Colonic mucosa (tissue), 4 donors: ENCODE measurements around the gene EIF2AK3. TPM values are rescaled to one million over a fixed set of nuclear protein-coding genes. Genes with fewer than 3 reads are reported as not detected.

Experiments used
- DNase-seq: peaks from one replicate; pipeline ENCODE4 v3.0.0-alpha.2; 2020
- H3K27ac ChIP-seq: fragments of 200-600 bp; one replicate; pipeline ENCODE4 v1.8.0; 2021
- H3K27me3 ChIP-seq: fragments of 200-600 bp; one replicate; pipeline ENCODE4 v1.8.0; 2021
- H3K36me3 ChIP-seq: fragments of 200-600 bp; one replicate; pipeline ENCODE4 v1.8.0; 2021
- H3K4me1 ChIP-seq: fragments of 200-600 bp; one replicate; pipeline ENCODE4 v1.8.0; 2021; ENCODE audit warnings: mild to moderate bottlenecking
- H3K4me3 ChIP-seq: fragments of 200-600 bp; one replicate; pipeline ENCODE4 v1.8.0; 2021
- H3K9ac ChIP-seq, 2 donors: one replicate each; pipeline ENCODE4 v1.7.0; 2013; ENCODE audit warnings: control low read depth in 2 of 2, low read depth in 2 of 2, low read length in 2 of 2
- H3K9me3 ChIP-seq: fragments of 200-600 bp; one replicate; pipeline ENCODE4 v1.8.0; 2021
- intact Hi-C: fragments of 100-400 bp; cut with DNase I; formaldehyde crosslinking; loops from one replicate; pipeline ENCODE4 v1.14.1; 2022
- total RNA-seq, 2 donors: library from RNA; stranded (reverse); fragmentation: NEBNext Ultra II Directional in 1 of 2; extraction: Animal tissue kit (Norgen Biotek cat#: 25700) in 1 of 2; gene quantifications; one replicate each; pipeline ENCODE4 v1.2.1, GENCODE V29; 2021
- TF ChIP-seq, protein P1 (sequence below): fragments of 200-600 bp; IDR thresholded peaks from one replicate; pipeline ENCODE4 v1.8.0; 2022; ENCODE audit warnings: antibody characterized with exemption, mild to moderate bottlenecking
- donor health status: healthy.
- donor health status: DM: no; HTN: no; CAD: no.
- donor health status: DM: no; HTN: no; CAD: no.

Gene EIF2AK3
- total RNA-seq, 2 donors from 2014 or later: 23.0 to 38.3 TPM

DNA sequence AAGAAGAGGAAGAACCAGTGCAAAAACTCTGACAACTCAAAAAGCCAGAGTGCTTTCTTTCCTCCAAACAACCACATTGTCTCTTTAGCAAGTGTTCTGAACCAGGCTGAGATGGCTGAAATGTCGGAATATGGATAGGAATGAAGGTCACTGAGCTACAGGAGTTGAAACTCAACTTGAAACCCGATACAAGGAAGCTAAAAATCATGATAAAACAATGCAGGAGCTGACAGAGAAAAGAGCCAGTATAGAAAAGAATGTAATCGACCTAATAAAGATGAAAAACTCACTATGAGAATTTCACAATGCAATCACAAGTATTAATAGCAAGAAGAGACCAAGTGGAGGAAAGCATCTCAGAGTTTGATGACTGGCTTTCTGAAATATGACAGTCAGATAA is 15.0 kb upstream of the EIF2AK3 start:
- Histone ChIP-seq H3K9ac (no peak overlapping the region), H3K4me1 (no peaks in the 10 kb centered on the region), H3K4me3 (no peak overlapping the region), H3K9me3 (no peaks in the 10 kb centered on the region), H3K36me3 (no peaks in the 10 kb centered on the region), H3K27ac (no peak overlapping the region), H3K27me3 (no peaks in the 10 kb centered on the region)
- intact Hi-C loops: no loop called here
- no peak for DNase-seq
- TF ChIP-seq, protein P1, sequence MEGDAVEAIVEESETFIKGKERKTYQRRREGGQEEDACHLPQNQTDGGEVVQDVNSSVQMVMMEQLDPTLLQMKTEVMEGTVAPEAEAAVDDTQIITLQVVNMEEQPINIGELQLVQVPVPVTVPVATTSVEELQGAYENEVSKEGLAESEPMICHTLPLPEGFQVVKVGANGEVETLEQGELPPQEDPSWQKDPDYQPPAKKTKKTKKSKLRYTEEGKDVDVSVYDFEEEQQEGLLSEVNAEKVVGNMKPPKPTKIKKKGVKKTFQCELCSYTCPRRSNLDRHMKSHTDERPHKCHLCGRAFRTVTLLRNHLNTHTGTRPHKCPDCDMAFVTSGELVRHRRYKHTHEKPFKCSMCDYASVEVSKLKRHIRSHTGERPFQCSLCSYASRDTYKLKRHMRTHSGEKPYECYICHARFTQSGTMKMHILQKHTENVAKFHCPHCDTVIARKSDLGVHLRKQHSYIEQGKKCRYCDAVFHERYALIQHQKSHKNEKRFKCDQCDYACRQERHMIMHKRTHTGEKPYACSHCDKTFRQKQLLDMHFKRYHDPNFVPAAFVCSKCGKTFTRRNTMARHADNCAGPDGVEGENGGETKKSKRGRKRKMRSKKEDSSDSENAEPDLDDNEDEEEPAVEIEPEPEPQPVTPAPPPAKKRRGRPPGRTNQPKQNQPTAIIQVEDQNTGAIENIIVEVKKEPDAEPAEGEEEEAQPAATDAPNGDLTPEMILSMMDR: no peak

DNA sequence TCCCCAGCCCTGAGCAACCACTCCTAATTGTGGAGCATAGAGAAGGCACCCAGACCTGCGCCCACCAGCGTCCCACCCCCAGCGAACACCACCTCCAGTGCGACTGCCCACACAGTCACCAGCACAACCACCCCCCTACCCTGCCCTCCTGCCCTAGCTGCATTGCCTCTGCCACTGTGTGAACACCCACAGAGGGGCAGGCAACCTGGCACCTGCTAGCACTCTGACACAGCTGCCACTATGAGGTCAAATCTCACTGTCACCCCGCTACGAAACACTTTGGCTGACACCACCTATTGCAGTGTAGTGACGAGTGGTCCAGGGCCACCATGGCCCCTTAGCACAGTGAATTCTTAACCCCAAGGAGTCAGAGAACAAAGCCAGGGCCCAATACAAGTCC is 14.1 kb upstream of the EIF2AK3 start:
- Histone ChIP-seq H3K4me1 (no peaks in the 10 kb centered on the region), H3K27me3 (no peaks in the 10 kb centered on the region), H3K4me3 (no peak overlapping the region), H3K9ac (no peak overlapping the region), H3K9me3 (no peaks in the 10 kb centered on the region), H3K36me3 (no peaks in the 10 kb centered on the region), H3K27ac (no peak overlapping the region)
- TF ChIP-seq, protein P1: no peak
- intact Hi-C loops: no loop called here
- DNase-seq: no peak

DNA sequence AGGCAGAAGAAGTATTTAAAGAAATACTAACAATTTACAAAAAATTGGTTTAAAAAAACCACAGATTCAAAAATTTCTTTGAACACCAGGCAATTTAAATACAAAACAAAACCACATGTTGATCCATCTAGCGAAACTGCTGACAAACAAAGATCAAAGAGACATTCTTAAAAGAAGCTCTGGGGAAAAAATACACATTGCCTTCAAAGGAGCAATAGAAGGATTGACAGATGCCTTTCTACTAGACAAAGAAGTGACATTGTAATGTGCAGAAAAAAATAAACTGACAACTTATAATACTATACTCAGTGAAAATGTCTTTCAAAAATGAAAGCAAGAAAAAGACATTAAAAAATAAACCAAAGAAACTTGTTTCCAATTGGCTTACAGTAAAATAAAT is 12.6 kb upstream of the EIF2AK3 start:
- TF ChIP-seq, protein P1: no peak

GRCh38 chr2:88638743-88639142 is 11.5 kb upstream of the EIF2AK3 start:
- TF ChIP-seq, protein P1: no peak
- no peaks in the 10 kb centered on the region for H3K27me3 ChIP-seq
- no peak overlapping the region for H3K9ac ChIP-seq
- no peak overlapping the region for H3K4me3 ChIP-seq
- intact Hi-C loops: no loop called here
- H3K36me3 ChIP-seq: no peaks in the 10 kb centered on the region
- DNase-seq: no peak
- no peaks in the 10 kb centered on the region for H3K9me3 ChIP-seq
- H3K4me1 ChIP-seq: no peaks in the 10 kb centered on the region
- no peak overlapping the region for H3K27ac ChIP-seq

More for the DNA sequence above, 12.6 kb upstream of the EIF2AK3 start:
- Histone ChIP-seq H3K9ac (no peak overlapping the region), H3K27me3 (no peaks in the 10 kb centered on the region), H3K9me3 (no peaks in the 10 kb centered on the region), H3K27ac (no peak overlapping the region), H3K4me1 (no peaks in the 10 kb centered on the region), H3K36me3 (no peaks in the 10 kb centered on the region), H3K4me3 (no peak overlapping the region)
- intact Hi-C loops: no loop called here
- no peak for DNase-seq

- intact Hi-C loops: no loop called here
- H3K9ac ChIP-seq: no peak overlapping the region
- no peak overlapping the region for H3K27ac ChIP-seq
- no peaks in the 10 kb centered on the region for H3K36me3 ChIP-seq
- H3K9me3 ChIP-seq: no peaks in the 10 kb centered on the region
- no peak overlapping the region for H3K4me3 ChIP-seq
- H3K4me1 ChIP-seq: no peaks in the 10 kb centered on the region
- H3K27me3 ChIP-seq: no peaks in the 10 kb centered on the region
- no peak for DNase-seq
- TF ChIP-seq, protein P1: no peak
Measured at GRCh38 chr2:88638123-88638650, 10.9 kb upstream of the EIF2AK3 start.

GRCh38 chr2:88637464-88637863 is 10.2 kb upstream of the EIF2AK3 start:
- H3K9me3 ChIP-seq: no peaks in the 10 kb centered on the region
- no peak overlapping the region for H3K27ac ChIP-seq
- TF ChIP-seq, protein P1: no peak
- H3K27me3 ChIP-seq: no peaks in the 10 kb centered on the region
- H3K4me3 ChIP-seq: no peak overlapping the region
- no peaks in the 10 kb centered on the region for H3K4me1 ChIP-seq
- H3K36me3 ChIP-seq: no peaks in the 10 kb centered on the region
- no peak for DNase-seq
- intact Hi-C loops: no loop called here
- H3K9ac ChIP-seq: no peak overlapping the region
